Activated CD4-positive, CD25-positive, alpha-beta regulatory T cell treated with anti-CD3 and anti-CD28 coated beads, Interleukin-2, amount 50 U/mL, for 24 hours (primary cell): ENCODE measurements around the gene CLIP3.

Experiments used
- ATAC-seq, 2 donors: fragments of 150-1000 bp; cut with Tn5 transposase; one replicate each; pipeline ENCODE4 v1.10.0; 2021; ENCODE audit warnings: mild to moderate bottlenecking in 1 of 2, moderate library complexity in 1 of 2

CLIP3 gene

DNA sequence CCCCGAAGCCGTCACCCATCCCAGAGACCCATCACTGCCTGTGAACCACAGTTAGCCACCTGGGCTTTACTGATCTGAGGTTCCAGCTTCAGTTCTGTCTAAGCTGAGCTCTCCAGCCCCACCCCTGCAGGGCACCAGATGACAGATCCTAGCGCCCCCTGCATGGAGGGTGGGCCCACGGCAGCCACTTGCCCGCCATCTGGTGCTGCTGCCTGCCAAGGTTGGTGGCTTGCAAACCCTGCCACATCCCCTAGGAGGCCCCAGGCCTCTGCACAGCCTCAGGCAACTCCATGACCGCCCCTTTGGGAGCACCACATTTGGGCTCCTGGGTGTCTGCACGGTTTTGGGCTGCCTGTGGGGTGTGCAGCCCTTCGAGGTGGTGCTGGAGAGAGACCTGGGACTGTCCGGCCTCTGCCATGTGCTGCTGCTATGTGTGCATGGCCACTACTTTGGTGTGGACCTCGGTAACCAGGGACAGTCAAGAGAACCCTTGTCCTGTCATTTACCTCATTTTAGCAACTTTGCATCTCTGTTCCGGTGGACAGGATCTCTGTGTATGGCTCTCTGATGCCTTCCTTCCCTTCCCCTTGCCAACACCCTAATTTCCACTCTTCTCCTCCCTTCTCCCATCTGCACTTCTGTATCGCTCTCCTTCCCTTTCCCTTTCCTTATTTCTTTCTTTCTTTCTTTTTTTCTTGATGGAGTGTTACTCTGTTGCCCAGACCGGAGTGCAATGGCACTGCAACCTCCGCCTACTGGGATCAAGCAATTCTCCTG is 55.0 kb downstream of the CLIP3 start:
- peak; percentile 21 to 56 for ATAC-seq

DNA sequence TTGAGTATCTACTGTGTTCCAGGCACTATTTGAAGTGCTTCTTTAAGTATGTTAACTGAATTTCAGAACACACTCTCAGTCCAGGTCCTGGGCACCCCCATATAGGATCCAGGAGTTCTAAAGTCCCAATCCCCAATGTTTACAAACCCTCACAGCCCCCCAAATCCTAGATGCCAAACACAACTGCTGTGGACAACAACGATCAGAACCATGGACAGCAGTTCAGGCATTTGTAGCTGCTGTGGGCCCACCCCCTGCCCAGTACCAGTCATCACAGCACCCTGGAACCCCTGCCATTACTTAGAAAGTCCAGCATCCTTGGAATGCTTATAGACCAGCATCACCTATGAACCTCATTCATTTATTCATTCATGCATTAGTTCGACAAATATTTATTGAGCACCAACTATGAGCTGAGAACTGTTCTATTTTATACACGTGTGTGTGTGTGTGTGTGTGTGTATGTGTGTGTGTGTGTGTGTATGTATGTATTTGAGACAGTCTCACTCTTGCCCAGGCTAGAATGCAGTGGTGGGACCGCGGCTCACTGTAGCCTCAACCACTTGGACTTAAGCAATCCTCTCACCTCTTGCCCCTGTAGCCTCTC is 57.0 kb downstream of the CLIP3 start:
- no peak for ATAC-seq

DNA sequence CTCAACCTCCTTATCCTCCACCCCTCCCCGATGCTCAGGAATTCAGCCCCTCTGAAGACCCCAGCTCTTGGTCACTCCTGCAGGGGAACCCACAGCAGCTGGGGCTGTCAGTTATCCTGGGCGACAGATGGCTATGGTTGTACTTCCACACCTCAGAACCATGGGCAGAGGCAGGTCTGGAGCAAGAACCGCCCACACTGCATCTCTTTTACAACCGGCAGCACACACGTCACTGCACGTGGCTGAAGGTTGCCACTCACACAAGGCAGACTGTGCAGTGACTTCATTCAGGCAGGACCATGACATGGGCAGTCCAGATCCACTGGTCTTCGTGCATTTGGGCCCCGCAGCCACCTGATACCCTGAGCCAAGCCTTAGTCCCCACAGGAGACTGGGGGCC is 59.2 kb downstream of the CLIP3 start:
- no peak for ATAC-seq

DNA sequence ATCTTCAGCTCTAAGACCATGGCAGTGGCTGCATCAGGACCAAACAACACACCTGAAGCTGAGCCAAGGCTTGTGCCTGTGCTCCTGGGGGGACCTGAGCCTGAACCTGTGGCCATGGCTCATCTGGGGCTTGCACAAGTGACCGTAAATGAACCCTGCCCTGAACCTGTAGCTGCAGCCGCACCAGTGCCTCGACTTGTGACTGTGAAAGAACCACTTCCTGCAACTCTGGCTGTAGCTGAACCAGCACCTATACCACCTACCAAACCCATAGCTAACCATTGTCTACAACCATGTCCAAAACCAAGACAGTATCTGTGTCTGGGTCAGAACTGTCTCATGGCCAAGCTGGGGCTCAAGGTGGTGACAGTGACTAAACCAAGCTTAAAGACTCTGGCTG is 65.9 kb downstream of the CLIP3 start:
- ATAC-seq = no peak
